ENCODE data around the gene ARMC9.

DNA sequence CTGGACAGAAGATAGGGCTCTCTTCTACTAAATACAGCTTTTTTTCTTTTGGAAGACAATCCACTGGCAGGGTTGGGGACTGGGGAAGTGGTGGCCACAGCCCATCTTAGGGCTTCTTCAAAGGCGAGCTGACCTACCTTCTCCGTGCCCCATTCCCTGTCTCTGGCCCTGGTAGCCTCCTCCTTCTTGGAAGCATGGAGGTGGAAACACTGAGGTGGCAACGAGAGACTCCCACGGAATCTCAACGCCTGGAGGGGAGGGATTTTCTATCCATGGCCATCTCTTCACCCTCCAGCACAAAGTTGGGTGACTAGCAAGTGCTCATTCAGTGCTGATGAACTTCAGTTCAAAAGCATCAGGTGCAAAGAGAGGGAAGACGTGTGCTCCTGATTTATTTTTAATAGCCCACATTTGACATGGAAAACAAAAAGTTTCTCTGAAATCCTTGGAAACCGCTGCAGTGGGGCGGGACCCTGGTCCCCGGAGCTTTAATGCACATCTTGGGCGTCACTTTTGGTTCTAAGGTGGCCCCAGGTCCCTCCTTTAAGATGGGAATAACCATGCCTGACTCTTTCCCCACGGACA lies 633 bp upstream of the ARMC9 start:
- TF ChIP-seq EP300 (IDR thresholded peaks at IDR 0.05) (no peak), POLR2AphosphoS5 (IDR thresholded peaks at IDR 0.05) (no peak), CTCF (IDR thresholded peaks at IDR 0.05) (no peak)
